Measurements from ENCODE around the gene JMJD1C. TPM values are rescaled to one million over a fixed set of nuclear protein-coding genes. Genes with fewer than 3 reads are reported as not detected.

JMJD1C gene
- total RNA-seq, 1 donor from 2014 or later, result 72.9 TPM

DNA sequence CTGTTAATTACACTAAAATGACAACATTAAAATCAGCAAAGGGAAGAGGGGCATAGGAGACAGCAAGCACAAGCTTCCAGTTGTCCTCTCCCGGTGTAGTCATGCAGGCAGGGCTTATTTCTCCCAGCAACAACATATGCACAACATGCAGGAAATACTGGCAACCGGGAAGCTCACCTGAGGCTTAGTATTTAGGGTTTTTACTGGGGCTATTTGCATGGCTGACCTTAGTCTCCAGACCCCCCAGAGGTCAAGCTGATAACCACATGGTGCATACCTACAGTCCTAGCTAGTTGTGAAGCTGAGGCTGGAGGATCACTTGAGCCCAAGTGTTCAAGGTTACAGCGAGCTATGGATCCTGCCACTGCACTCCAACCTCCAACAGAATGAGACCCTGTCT lies 12.8 kb upstream of the JMJD1C start:
- peaks cover 16% of the 10 kb centered on the region for H3K4me1 Mint-ChIP-seq (ENCODE audit: low read depth)
- no peak for DNase-seq (ENCODE audit: low spot score)
- TF ChIP-seq, protein P1, sequence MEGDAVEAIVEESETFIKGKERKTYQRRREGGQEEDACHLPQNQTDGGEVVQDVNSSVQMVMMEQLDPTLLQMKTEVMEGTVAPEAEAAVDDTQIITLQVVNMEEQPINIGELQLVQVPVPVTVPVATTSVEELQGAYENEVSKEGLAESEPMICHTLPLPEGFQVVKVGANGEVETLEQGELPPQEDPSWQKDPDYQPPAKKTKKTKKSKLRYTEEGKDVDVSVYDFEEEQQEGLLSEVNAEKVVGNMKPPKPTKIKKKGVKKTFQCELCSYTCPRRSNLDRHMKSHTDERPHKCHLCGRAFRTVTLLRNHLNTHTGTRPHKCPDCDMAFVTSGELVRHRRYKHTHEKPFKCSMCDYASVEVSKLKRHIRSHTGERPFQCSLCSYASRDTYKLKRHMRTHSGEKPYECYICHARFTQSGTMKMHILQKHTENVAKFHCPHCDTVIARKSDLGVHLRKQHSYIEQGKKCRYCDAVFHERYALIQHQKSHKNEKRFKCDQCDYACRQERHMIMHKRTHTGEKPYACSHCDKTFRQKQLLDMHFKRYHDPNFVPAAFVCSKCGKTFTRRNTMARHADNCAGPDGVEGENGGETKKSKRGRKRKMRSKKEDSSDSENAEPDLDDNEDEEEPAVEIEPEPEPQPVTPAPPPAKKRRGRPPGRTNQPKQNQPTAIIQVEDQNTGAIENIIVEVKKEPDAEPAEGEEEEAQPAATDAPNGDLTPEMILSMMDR (IDR thresholded peaks at IDR 0.05), result no peak
- H3K9me3 Mint-ChIP-seq (ENCODE audit: low read depth), result no peaks in the 10 kb centered on the region
- H3K27ac Mint-ChIP-seq (ENCODE audit: unreplicated experiment), result no peak overlapping the region
- no peaks in the 10 kb centered on the region for H3K27me3 Mint-ChIP-seq (ENCODE audit: low read depth)
- H3K36me3 Mint-ChIP-seq (ENCODE audit: low read depth), result peaks cover 2% of the 10 kb centered on the region
- no peak overlapping the region for H3K4me3 Mint-ChIP-seq (ENCODE audit: unreplicated experiment)

DNA sequence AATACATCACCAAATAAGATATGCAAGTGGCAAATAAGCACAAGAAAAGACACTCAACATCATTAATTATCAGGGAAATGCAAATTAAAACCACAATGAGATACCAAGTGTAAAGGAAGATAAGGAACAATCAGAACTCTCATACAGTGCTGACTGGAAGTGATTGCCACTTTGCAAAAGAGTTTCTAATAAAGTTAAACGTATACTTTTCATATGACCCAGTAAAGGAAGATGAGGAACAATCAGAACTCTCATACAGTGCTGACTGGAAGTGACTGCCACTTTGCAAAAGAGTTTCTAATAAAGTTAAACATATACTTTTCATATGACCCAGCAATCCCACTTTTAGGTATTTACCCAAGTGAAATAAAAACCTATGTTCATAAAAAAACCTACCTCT lies 12.2 kb upstream of the JMJD1C start:
- H3K27me3 Mint-ChIP-seq (ENCODE audit: low read depth), result no peaks in the 10 kb centered on the region
- H3K36me3 Mint-ChIP-seq (ENCODE audit: low read depth), result peaks cover 2% of the 10 kb centered on the region
- H3K27ac Mint-ChIP-seq (ENCODE audit: unreplicated experiment), result no peak overlapping the region
- H3K9me3 Mint-ChIP-seq (ENCODE audit: low read depth), result no peaks in the 10 kb centered on the region
- H3K4me3 Mint-ChIP-seq (ENCODE audit: unreplicated experiment), result no peak overlapping the region
- H3K4me1 Mint-ChIP-seq (ENCODE audit: low read depth), result peaks cover 14% of the 10 kb centered on the region
- no peak for DNase-seq (ENCODE audit: low spot score)
- TF ChIP-seq, protein P1 (IDR thresholded peaks at IDR 0.05), result no peak

DNA sequence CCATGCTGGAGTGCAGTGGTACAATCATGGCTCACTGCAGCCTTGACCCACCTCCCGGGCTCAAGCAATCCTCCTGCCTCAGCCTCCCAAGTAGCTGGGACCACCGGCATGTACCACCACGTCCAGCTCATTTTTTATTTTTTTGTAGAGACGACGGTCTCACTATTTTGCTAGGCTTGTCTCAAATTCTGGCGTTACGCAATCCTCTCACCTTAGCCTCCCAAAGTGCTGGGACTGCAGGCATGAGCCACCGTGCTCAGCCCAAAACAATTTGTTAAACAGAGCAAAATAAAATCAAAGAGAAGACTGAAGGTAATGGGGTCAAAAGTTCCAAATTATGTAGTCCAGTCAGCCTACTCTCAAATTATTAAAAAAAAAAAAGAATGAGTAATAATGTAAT lies 8.7 kb upstream of the JMJD1C start:
- TF ChIP-seq, protein P1 (IDR thresholded peaks at IDR 0.05), result no peak
- Mint-ChIP-seq H3K36me3 (ENCODE audit: low read depth) (peaks cover 2% of the 10 kb centered on the region), H3K9me3 (ENCODE audit: low read depth) (no peaks in the 10 kb centered on the region), H3K4me3 (ENCODE audit: unreplicated experiment) (no peak overlapping the region), H3K27ac (ENCODE audit: unreplicated experiment) (no peak overlapping the region), H3K27me3 (ENCODE audit: low read depth) (no peaks in the 10 kb centered on the region), H3K4me1 (ENCODE audit: low read depth) (peaks cover 20% of the 10 kb centered on the region)
- DNase-seq (ENCODE audit: low spot score), result no peak

DNA sequence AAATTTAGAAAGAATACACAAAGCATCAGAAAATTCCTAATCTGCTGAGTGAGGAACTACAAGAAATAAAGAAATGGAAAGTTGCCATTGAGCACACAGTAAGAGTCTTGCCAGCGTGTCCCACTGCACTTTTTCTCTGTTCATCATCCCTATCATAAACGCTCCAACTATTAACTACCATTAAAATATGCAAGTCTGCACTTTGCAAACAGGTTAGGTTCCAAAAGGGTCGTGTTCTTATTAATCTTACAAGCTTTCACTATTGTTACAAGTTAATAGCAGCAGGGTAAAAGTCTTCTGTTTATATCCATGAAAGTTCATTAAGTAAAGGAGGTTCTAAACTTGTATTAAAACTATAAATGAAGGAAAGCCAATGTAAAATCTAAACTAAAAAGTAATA lies 5.2 kb upstream of the JMJD1C start:
- no peak for DNase-seq (ENCODE audit: low spot score)
- TF ChIP-seq, protein P1 (IDR thresholded peaks at IDR 0.05), result no peak
- Mint-ChIP-seq H3K4me3 (ENCODE audit: unreplicated experiment) (no peak overlapping the region), H3K27me3 (ENCODE audit: low read depth) (no peaks in the 10 kb centered on the region), H3K36me3 (ENCODE audit: low read depth) (no peaks in the 10 kb centered on the region), H3K9me3 (ENCODE audit: low read depth) (no peaks in the 10 kb centered on the region), H3K27ac (ENCODE audit: unreplicated experiment) (no peak overlapping the region), H3K4me1 (ENCODE audit: low read depth) (peaks cover 48% of the 10 kb centered on the region)

DNA sequence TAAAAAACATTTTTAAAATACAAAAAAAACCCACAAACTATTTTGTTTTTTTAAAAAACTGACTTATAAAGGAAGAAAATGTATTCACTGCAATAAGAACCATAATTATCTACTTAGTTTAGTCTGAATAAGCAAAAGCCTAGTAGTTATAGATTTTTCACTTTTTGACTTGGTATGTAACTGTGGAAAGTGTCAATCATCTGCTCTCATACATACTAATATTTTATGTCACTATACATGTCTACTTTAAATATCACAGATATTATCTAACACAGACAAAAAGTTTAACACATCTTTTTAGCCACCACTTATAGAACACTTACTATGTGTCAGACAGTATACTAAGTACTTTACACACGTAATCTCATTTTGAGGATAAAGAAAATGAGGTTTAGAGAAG lies 3.2 kb upstream of the JMJD1C start:
- no peak for DNase-seq (ENCODE audit: low spot score)
- TF ChIP-seq, protein P1 (IDR thresholded peaks at IDR 0.05), result no peak
- H3K27ac Mint-ChIP-seq (ENCODE audit: unreplicated experiment), result no peak overlapping the region
- H3K4me3 Mint-ChIP-seq (ENCODE audit: unreplicated experiment), result no peak overlapping the region
- H3K4me1 Mint-ChIP-seq (ENCODE audit: low read depth), result peaks cover 49% of the 10 kb centered on the region
- H3K36me3 Mint-ChIP-seq (ENCODE audit: low read depth), result no peaks in the 10 kb centered on the region
- no peaks in the 10 kb centered on the region for H3K9me3 Mint-ChIP-seq (ENCODE audit: low read depth)
- H3K27me3 Mint-ChIP-seq (ENCODE audit: low read depth), result no peaks in the 10 kb centered on the region

Measured in chondrocyte (in vitro differentiated cells).